KG1 (cell line): ENCODE results near the gene SVEP1.
"Not testable (repeated sequence)": the region's sequence is repeated elsewhere in the genome, so short reads cannot be mapped to it uniquely, and the experiment has no call there.

Experiments
- DNase-seq: peaks from one replicate; lab custom pipeline; 2025; lab: John Stamatoyannopoulos, UW

The SVEP1 gene

GRCh38 chr9:110358992-110359391 lies 220.5 kb downstream of the SVEP1 start:
- not testable (repeated sequence) for DNase-seq

GRCh38 chr9:110357505-110357904 lies 222.0 kb downstream of the SVEP1 start:
- no peak for DNase-seq

GRCh38 chr9:110356639-110357395 lies 222.7 kb downstream of the SVEP1 start:
- DNase-seq: no peak

GRCh38 chr9:110355911-110356310 lies 223.6 kb downstream of the SVEP1 start:
- no peak for DNase-seq

GRCh38 chr9:110351009-110351467 lies 228.5 kb downstream of the SVEP1 start:
- no peak for DNase-seq

- no peak for DNase-seq
Observed at GRCh38 chr9:110346325-110346724, 233.2 kb downstream of the SVEP1 start.

- no peak for DNase-seq
Observed at GRCh38 chr9:110344821-110345220, 234.7 kb downstream of the SVEP1 start.

GRCh38 chr9:110343551-110343950 lies 236.0 kb downstream of the SVEP1 start:
- no peak for DNase-seq

GRCh38 chr9:110340306-110340705 lies 239.2 kb downstream of the SVEP1 start:
- no peak for DNase-seq

- no peak for DNase-seq
Observed at GRCh38 chr9:110338143-110338542, 241.4 kb downstream of the SVEP1 start.

GRCh38 chr9:110337727-110338126 lies 241.8 kb downstream of the SVEP1 start, which contains the start of gene TXNDC8:
Gene TXNDC8 (minus strand): TSS chr9:110337863.
- no peak for DNase-seq

- no peak for DNase-seq
Observed at GRCh38 chr9:110336363-110336762, 243.2 kb downstream of the SVEP1 start.

- no peak for DNase-seq
Observed at GRCh38 chr9:110334871-110335270, 244.7 kb downstream of the SVEP1 start.

GRCh38 chr9:110334183-110334582 lies 245.4 kb downstream of the SVEP1 start:
- DNase-seq: no peak

GRCh38 chr9:110332766-110333165 lies 246.8 kb downstream of the SVEP1 start:
- DNase-seq: no peak

- DNase-seq: no peak
Observed at GRCh38 chr9:110330484-110331105, 248.9 kb downstream of the SVEP1 start.

- DNase-seq: no peak
Observed at GRCh38 chr9:110329639-110330230, 249.8 kb downstream of the SVEP1 start.

- DNase-seq: no peak
Observed at GRCh38 chr9:110328763-110329162, 250.8 kb downstream of the SVEP1 start.

GRCh38 chr9:110327716-110328115 lies 251.8 kb downstream of the SVEP1 start:
- no peak for DNase-seq

GRCh38 chr9:110323818-110324217 lies 255.7 kb downstream of the SVEP1 start:
- DNase-seq: no peak

GRCh38 chr9:110320651-110321445 lies 258.7 kb downstream of the SVEP1 start:
- DNase-seq: no peak

- DNase-seq: no peak
Observed at GRCh38 chr9:110319781-110320492, 259.6 kb downstream of the SVEP1 start.
